ENCODE measurements around the gene SERPINB10. TPM values are rescaled to one million over a fixed set of nuclear protein-coding genes. Genes with fewer than 3 reads are reported as not detected.

SERPINB10 gene
- total RNA-seq, 1 donor from 2014 or later: not detected

- no peak overlapping the region for H3K27ac ChIP-seq (ENCODE audit: low read depth, low read length)
- no peak overlapping the region for H2AFZ ChIP-seq (ENCODE audit: low read depth, low read length)
- DNase-seq (ENCODE audit: low read depth): no peak
- Mint-ChIP-seq H3K9me3 (ENCODE audit: unreplicated experiment) (peaks cover under 1% of the 10 kb centered on the region), H3K27ac (ENCODE audit: unreplicated experiment) (no peak overlapping the region), H3K27me3 (ENCODE audit: low read depth, unreplicated experiment) (no peaks in the 10 kb centered on the region), H3K4me3 (ENCODE audit: unreplicated experiment) (no peak overlapping the region), H3K36me3 (ENCODE audit: low read depth, unreplicated experiment) (no peaks in the 10 kb centered on the region), H3K4me1 (ENCODE audit: low read depth, unreplicated experiment) (no peaks in the 10 kb centered on the region)
- no peaks in the 10 kb centered on the region for H3K79me2 ChIP-seq (ENCODE audit: insufficient read depth, low read length)
- no peaks in the 10 kb centered on the region for H4K20me1 ChIP-seq (ENCODE audit: insufficient read depth, low read length)
- no peak overlapping the region for H3K4me2 ChIP-seq (ENCODE audit: low read length)
- H3K4me1 ChIP-seq (ENCODE audit: insufficient read depth, low read length): no peaks in the 10 kb centered on the region
- TF ChIP-seq CTCF (IDR thresholded peaks at IDR 0.05; ENCODE audit: insufficient read depth, low read depth, low read length) (no peak), EZH2 (IDR thresholded peaks at IDR 0.05; ENCODE audit: insufficient read depth, low read length) (no peak)
- H3K27me3 ChIP-seq (ENCODE audit: insufficient read depth, low read length): peaks cover 5% of the 10 kb centered on the region
- H3K9ac ChIP-seq (ENCODE audit: low read length): no peak overlapping the region
- FAIRE-seq: peak; percentile 69
- no peaks in the 10 kb centered on the region for H3K9me3 ChIP-seq (ENCODE audit: insufficient read depth, low read depth, low read length)
- H3K36me3 ChIP-seq (ENCODE audit: insufficient read depth, low read length): no peaks in the 10 kb centered on the region
- no peak overlapping the region for H3K4me3 ChIP-seq (ENCODE audit: insufficient read depth, low read depth, low read length)
These were observed 16.8 kb upstream of the SERPINB10 start for GRCh38 chr18:63890950-63891304.

GRCh38 chr18:63892566-63892965 is 15.2 kb upstream of the SERPINB10 start:
- no peak overlapping the region for H3K4me3 Mint-ChIP-seq (ENCODE audit: unreplicated experiment)
- Histone ChIP-seq H4K20me1 (ENCODE audit: insufficient read depth, low read length) (no peaks in the 10 kb centered on the region), H3K9me3 (ENCODE audit: insufficient read depth, low read depth, low read length) (no peaks in the 10 kb centered on the region), H3K27me3 (ENCODE audit: insufficient read depth, low read length) (peaks cover 5% of the 10 kb centered on the region), H3K79me2 (ENCODE audit: insufficient read depth, low read length) (no peaks in the 10 kb centered on the region), H3K9ac (ENCODE audit: low read length) (no peak overlapping the region), H3K36me3 (ENCODE audit: insufficient read depth, low read length) (no peaks in the 10 kb centered on the region), H3K27ac (ENCODE audit: low read depth, low read length) (no peak overlapping the region), H2AFZ (ENCODE audit: low read depth, low read length) (no peak overlapping the region), H3K4me3 (ENCODE audit: insufficient read depth, low read depth, low read length) (no peak overlapping the region), H3K4me1 (ENCODE audit: insufficient read depth, low read length) (no peaks in the 10 kb centered on the region), H3K4me2 (ENCODE audit: low read length) (no peak overlapping the region)
- DNase-seq (ENCODE audit: low read depth): no peak
- no peaks in the 10 kb centered on the region for H3K9me3 Mint-ChIP-seq (ENCODE audit: unreplicated experiment)
- H3K27me3 Mint-ChIP-seq (ENCODE audit: low read depth, unreplicated experiment): no peaks in the 10 kb centered on the region
- H3K27ac Mint-ChIP-seq (ENCODE audit: unreplicated experiment): no peak overlapping the region
- H3K36me3 Mint-ChIP-seq (ENCODE audit: low read depth, unreplicated experiment): no peaks in the 10 kb centered on the region
- H3K4me1 Mint-ChIP-seq (ENCODE audit: low read depth, unreplicated experiment): no peaks in the 10 kb centered on the region
- FAIRE-seq: no peak
- no peak for TF ChIP-seq CTCF (IDR thresholded peaks at IDR 0.05; ENCODE audit: insufficient read depth, low read depth, low read length)
- TF ChIP-seq EZH2 (IDR thresholded peaks at IDR 0.05; ENCODE audit: insufficient read depth, low read length): no peak

- H3K36me3 ChIP-seq (ENCODE audit: insufficient read depth, low read length): no peaks in the 10 kb centered on the region
- no peak overlapping the region for H2AFZ ChIP-seq (ENCODE audit: low read depth, low read length)
- H3K79me2 ChIP-seq (ENCODE audit: insufficient read depth, low read length): no peaks in the 10 kb centered on the region
- FAIRE-seq (no peak), DNase-seq (ENCODE audit: low read depth) (no peak)
- no peaks in the 10 kb centered on the region for H3K9me3 Mint-ChIP-seq (ENCODE audit: unreplicated experiment)
- no peaks in the 10 kb centered on the region for H3K36me3 Mint-ChIP-seq (ENCODE audit: low read depth, unreplicated experiment)
- H3K27me3 ChIP-seq (ENCODE audit: insufficient read depth, low read length): peaks cover 5% of the 10 kb centered on the region
- H3K4me3 ChIP-seq (ENCODE audit: insufficient read depth, low read depth, low read length): no peak overlapping the region
- no peaks in the 10 kb centered on the region for H4K20me1 ChIP-seq (ENCODE audit: insufficient read depth, low read length)
- no peak overlapping the region for H3K4me2 ChIP-seq (ENCODE audit: low read length)
- H3K9me3 ChIP-seq (ENCODE audit: insufficient read depth, low read depth, low read length): no peaks in the 10 kb centered on the region
- no peaks in the 10 kb centered on the region for H3K4me1 Mint-ChIP-seq (ENCODE audit: low read depth, unreplicated experiment)
- H3K4me1 ChIP-seq (ENCODE audit: insufficient read depth, low read length): no peaks in the 10 kb centered on the region
- H3K27ac ChIP-seq (ENCODE audit: low read depth, low read length): no peak overlapping the region
- H3K9ac ChIP-seq (ENCODE audit: low read length): no peak overlapping the region
- H3K27me3 Mint-ChIP-seq (ENCODE audit: low read depth, unreplicated experiment): no peaks in the 10 kb centered on the region
- TF ChIP-seq EZH2 (IDR thresholded peaks at IDR 0.05; ENCODE audit: insufficient read depth, low read length): no peak
- H3K4me3 Mint-ChIP-seq (ENCODE audit: unreplicated experiment): no peak overlapping the region
- no peak overlapping the region for H3K27ac Mint-ChIP-seq (ENCODE audit: unreplicated experiment)
These were observed 13.5 kb upstream of the SERPINB10 start for GRCh38 chr18:63894106-63894772.
